ENCODE results near the gene CRYBB3. TPM values are rescaled to one million over a fixed set of nuclear protein-coding genes. Genes with fewer than 3 reads are reported as not detected.

CRYBB3 gene
- not detected in 2 replicates for total RNA-seq

GRCh38 chr22:25199731-25200520, at the start of gene CRYBB3:
Gene CRYBB3, plus strand, starts transcription at chr22:25199858. Its CDS starts 1,539 bp downstream, at chr22:25201397.

GRCh38 chr22:25219211-25219689, 19.6 kb downstream of the CRYBB3 start, which contains the start of gene CRYBB2:
Gene CRYBB2, plus strand, starts transcription at chr22:25219639. Its CDS starts 1,791 bp downstream, at chr22:25221430.

Other genes with a start within 250 kb of the CRYBB3 start
- gene KIAA1671, start 247.1 kb upstream of the CRYBB3 start, total RNA-seq: 20.2 and 52.9 TPM in 2 replicates
- not detected in 2 replicates for gene CRYBB2, start 19.8 kb downstream of the CRYBB3 start, total RNA-seq